Inferior parietal cortex (tissue), 1 donor: Measurements from ENCODE around the gene SSRP1.

ENCODE experiments used
- DNase-seq: peaks from one replicate; pipeline ENCODE4 v3.0.0-alpha.2; 2016; ENCODE audit errors: extremely low spot score

Gene SSRP1

DNA sequence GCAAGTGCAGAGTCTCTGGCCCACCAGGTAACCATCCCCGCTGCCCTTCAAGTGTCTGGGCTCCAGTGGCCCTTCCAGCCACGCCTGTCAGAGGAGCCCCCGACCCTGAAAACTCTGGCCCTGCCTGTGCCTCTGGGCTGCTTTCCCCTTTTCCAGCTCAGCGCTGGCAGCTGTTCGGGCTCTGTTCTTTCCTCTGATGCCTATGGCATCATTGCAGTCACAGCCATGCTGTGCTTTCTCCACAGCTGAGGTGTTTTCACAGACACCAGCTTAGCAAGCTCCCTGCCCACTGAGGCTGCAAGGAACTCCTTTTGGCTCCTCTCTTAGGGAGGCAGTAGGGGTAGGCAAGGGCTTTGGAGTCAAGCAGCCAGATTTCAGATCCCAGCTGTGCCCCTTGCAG, 23.7 kb upstream of the SSRP1 start:
- no peak for DNase-seq

DNA sequence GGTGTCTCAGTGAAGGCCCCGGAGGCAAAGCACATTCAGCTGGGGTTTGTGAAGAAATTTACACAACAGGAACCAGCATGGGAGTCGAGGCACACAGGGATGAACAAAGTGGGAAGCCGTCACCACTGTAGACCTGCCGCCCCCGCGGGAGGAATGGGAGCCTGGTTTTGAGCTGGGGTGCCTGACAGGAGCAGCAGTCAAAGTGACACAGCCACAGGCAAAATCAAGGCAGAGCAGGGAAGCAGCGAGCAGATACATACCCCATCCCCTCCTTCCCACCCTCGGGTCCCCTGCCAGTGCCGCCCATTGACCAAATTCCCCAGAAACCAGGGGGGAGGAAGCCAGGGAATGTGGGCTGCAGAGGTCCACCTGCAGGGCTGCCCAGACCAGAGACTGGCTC, 23.3 kb upstream of the SSRP1 start:
- DNase-seq: no peak

DNA sequence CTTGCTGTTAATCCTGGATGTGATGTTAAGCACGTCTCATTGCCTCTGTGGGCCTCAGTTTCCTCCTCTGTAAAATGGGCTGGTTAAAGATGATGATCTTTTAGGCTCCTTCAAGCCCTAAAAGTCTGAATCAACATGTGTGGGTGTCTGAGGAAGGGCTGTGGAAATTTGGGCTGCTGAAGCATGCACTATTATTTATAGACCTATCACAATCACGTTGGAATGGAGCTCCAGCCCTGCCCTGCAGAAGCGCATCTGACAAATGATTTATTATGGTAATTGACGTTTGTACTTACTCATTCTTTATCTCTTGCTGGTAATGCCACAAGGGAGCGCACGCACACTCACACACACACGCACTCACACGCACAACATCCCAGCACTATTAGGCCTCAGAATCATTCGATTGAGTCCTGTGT, 22.9 kb upstream of the SSRP1 start:
- no peak for DNase-seq

DNA sequence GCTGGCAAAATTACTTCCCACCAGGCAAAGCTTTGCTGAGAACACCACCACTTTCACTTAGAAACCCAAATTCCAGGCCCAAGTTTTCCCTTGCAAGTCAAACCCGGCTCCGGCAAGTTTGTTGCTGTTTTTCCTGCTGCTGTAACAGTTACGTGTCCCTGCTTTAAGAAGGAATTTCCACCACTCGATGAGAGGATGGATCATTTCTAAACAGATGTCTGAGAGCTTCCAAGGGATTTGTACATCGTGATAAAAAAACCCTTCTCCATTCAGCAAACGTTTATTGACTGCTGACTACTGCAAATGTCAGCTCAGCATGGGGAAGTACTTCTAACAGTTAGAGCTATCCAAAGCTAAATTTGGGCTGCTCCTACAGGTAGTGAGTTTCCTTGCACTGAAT, 22.2 kb upstream of the SSRP1 start:
- DNase-seq: no peak

- DNase-seq: no peak
Observed at GRCh38 chr11:57357310-57357709, 21.6 kb upstream of the SSRP1 start.

DNA sequence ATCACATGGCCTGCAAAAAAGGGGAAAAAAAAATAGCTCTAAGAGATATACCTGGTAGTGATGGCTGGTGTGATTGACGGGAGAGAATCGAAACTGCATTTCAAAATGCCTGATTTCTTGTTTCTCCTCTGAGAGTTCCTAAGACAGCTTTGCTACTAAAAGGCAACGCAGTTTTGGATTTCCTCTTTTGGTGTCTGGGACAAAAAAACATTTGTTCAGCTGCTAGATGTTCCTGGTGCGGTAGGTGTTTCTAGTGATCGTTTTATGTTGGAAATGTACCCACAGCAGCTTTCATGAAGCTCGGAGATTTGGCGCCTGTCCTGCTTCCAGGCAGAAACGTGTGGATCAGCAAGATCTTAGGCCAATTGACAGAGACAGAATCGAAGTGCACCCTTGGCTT, 20.6 kb upstream of the SSRP1 start:
- no peak for DNase-seq

GRCh38 chr11:57354699-57355098, 19.0 kb upstream of the SSRP1 start:
- DNase-seq: no peak

DNA sequence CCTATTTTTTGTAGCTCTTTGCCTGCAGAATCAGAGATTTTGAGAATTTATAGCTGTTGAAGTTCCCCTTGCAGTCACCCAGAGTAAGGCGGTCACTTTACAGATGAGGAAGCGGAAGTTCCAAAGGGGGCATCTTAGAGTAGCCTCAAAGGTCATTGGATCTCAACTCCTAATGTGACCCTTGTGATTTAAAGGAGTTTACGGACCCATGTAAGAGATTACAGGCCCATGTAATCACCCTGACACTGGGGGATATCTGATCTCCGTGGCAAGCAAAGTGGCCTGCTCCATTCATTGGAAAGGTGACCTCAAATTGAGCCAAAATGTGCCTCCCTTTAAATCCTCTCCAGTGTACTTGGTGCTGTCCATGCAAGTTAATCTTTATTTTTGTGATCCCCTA, 18.2 kb upstream of the SSRP1 start:
- DNase-seq: no peak

DNA sequence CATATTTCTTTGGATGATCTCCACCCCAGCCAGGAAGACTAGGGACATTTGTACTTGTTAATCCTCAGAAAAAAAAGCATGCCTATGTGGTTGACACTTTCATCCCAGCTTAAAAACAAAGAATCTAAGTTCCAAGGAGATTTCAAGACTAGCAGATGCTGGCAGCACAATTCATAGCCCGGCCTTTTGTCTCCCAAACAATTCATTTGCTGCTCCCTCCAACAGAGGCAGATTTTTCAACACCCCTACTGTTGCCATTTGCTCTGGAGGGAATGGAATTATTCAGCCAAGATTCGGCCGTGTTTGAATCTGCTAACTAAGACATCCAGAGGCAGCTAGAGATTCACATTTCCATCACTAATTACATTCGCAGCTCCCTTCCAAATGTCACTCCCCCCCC, 17.8 kb upstream of the SSRP1 start:
- DNase-seq: no peak

DNA sequence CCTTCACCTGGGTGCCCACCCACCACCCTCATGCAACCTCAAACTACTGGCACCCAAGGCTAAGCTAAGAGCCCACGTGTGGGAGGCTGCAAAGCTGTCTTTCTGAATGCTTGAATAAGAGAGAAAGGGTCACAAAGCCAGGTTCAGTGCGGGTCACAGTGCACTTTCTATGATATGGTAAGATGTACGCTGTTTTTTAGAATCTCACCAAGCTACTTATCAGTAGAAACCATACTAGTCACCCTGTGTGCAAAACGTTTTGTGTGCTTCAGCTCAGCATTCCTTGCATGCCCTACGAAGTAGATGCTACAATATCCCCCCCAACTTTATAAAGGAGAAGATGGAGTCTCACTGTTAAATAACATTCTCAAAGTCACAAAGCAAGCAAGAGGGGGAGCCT, 17.3 kb upstream of the SSRP1 start:
- DNase-seq: no peak

- peak; percentile 62 for DNase-seq
Observed at GRCh38 chr11:57349491-57350274, 14.0 kb upstream of the SSRP1 start.

DNA sequence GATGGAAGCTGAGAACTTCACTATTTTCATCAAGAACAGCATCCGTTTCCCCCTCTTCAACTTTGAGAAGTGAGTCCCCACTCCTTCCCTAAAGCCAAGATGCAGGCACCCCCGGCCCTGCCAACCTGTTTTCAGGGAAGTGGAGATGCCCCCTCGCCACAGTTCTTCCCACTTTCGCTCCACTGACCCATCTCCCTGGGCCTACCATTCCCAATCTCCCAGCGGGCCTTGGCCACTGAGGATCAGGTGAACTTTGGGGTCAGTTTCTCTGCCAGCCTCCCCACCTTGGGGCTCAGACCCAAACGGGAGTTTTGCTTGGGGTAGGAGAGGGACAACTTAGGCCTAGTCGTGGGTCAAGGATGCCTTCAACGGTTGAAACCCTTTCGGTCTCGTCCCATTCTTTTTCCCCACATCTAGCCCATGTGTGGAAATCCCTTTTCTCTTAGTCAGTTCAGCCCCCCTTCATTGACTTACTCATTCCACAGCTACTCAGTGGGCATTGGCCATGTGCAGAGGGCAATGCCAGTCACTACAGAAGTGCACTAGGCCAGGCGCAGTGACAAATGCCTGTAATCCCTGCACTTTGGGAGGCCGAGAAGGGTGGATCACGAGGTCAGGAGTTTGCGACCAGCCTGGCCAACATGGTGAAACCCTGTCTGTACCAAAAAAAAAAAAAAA, 13.1 kb upstream of the SSRP1 start:
- DNase-seq: no peak

GRCh38 chr11:57348052-57348451, 12.4 kb upstream of the SSRP1 start:
- no peak for DNase-seq

- DNase-seq: no peak
Observed at GRCh38 chr11:57347336-57347735, 11.6 kb upstream of the SSRP1 start.

- DNase-seq: peak; percentile 87
Observed at GRCh38 chr11:57345555-57346211, 10.0 kb upstream of the SSRP1 start.

DNA sequence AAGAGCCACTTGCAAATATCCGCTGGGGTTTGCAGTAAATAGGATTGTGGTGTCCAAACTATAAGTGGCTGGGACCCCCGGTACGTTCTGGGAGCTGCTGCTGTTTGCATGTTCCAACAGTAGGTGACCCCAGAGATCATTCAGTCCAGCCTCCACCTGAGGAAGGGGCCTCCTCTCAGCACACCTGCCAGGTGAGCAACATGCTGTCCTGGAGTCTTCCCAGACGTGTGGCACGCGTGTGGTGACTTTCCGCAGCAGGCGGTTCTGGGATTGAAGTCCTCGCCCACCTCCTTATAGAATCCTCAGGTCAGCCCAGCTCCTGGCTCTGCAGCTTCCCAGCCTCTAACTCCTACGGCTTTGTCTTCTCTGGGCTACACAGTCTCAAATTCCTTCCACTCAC, 9.1 kb upstream of the SSRP1 start:
- DNase-seq: no peak

- DNase-seq: no peak
Observed at GRCh38 chr11:57343825-57344224, 8.1 kb upstream of the SSRP1 start.

GRCh38 chr11:57342702-57343101, 7.0 kb upstream of the SSRP1 start:
- DNase-seq: no peak

- DNase-seq: no peak
Observed at GRCh38 chr11:57341250-57341808, 5.6 kb upstream of the SSRP1 start.

GRCh38 chr11:57340039-57340615, 4.4 kb upstream of the SSRP1 start:
- no peak for DNase-seq

- no peak for DNase-seq
Observed at GRCh38 chr11:57339328-57339727, 3.6 kb upstream of the SSRP1 start.

- DNase-seq: no peak
Observed at GRCh38 chr11:57338142-57338541, 2.5 kb upstream of the SSRP1 start, which contains the start of gene P2RX3. P2RX3 (plus strand) TSS chr11:57338352; CDS start chr11:57338551, 199 bp downstream.
